ENCODE results near the gene FYN.

DNA sequence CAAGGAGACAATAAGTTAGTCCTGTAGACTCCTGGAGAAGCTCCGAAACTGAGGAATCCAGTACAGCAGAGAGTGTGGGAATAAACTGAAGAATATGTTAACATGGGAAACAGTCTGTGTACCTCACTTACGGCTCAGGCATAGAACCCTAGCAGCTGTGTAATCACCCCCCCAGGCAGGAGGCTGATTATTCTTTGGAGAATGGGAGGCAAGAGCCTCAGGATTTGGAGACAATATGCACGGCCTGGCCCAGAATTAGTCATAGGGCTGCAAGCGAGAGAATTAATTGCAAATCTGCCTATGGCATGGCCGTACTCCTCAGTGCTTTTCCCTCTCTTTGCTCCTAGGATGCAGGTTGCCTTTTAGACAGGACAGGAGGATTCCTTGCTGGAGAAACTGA is 27.5 kb upstream of the FYN start:
- TF ChIP-seq YY1 (IDR thresholded peaks at IDR 0.05; ENCODE audit: low read depth) (no peak), TAF1 (IDR thresholded peaks at IDR 0.05; ENCODE audit: low read depth) (no peak), ZBTB7A (IDR thresholded peaks at IDR 0.05; ENCODE audit: low read depth) (no peak), TEAD4 (IDR thresholded peaks at IDR 0.05) (no peak), CREB1 (IDR thresholded peaks at IDR 0.05; ENCODE audit: low read depth) (no peak), EP300 (IDR thresholded peaks at IDR 0.05; ENCODE audit: borderline replicate concordance) (no peak), FOXM1 (IDR thresholded peaks at IDR 0.05; ENCODE audit: borderline replicate concordance, low read depth) (no peak)
- TF ChIP-seq, protein P1, sequence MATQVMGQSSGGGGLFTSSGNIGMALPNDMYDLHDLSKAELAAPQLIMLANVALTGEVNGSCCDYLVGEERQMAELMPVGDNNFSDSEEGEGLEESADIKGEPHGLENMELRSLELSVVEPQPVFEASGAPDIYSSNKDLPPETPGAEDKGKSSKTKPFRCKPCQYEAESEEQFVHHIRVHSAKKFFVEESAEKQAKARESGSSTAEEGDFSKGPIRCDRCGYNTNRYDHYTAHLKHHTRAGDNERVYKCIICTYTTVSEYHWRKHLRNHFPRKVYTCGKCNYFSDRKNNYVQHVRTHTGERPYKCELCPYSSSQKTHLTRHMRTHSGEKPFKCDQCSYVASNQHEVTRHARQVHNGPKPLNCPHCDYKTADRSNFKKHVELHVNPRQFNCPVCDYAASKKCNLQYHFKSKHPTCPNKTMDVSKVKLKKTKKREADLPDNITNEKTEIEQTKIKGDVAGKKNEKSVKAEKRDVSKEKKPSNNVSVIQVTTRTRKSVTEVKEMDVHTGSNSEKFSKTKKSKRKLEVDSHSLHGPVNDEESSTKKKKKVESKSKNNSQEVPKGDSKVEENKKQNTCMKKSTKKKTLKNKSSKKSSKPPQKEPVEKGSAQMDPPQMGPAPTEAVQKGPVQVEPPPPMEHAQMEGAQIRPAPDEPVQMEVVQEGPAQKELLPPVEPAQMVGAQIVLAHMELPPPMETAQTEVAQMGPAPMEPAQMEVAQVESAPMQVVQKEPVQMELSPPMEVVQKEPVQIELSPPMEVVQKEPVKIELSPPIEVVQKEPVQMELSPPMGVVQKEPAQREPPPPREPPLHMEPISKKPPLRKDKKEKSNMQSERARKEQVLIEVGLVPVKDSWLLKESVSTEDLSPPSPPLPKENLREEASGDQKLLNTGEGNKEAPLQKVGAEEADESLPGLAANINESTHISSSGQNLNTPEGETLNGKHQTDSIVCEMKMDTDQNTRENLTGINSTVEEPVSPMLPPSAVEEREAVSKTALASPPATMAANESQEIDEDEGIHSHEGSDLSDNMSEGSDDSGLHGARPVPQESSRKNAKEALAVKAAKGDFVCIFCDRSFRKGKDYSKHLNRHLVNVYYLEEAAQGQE (IDR thresholded peaks at IDR 0.05; ENCODE audit: low read depth): no peak

Data from Ishikawa (cell line).